HepG2 (cell line): Measurements from ENCODE around the gene PSMD6. TPM values are rescaled to one million over a fixed set of nuclear protein-coding genes. Genes with fewer than 3 reads are reported as not detected.
A peak's percentile ranks its signal among the peaks of the same experiment; 100 is the strongest.

Source experiments
- ATF2 ChIP-seq: sonication (generic); formaldehyde crosslinking; IDR thresholded peaks from 2 replicates; pipeline ENCODE4 v1.4.0; 2020; ENCODE audit warnings: missing genetic modification reagents
- BATF2 ChIP-seq: sonication (generic); formaldehyde crosslinking; IDR thresholded peaks from 2 replicates; pipeline ENCODE4 v1.8.0; 2022; ENCODE audit warnings: mild to moderate bottlenecking, missing genetic modification reagents, moderate library complexity
- BRF2 ChIP-seq: sonication (generic); formaldehyde crosslinking; IDR thresholded peaks from 2 replicates; pipeline ENCODE4 v1.8.1; 2022; ENCODE audit warnings: mild to moderate bottlenecking, missing genetic modification reagents
- CAMTA2 ChIP-seq: sonication (generic); formaldehyde crosslinking; IDR thresholded peaks from 2 replicates; pipeline ENCODE4 v1.4.0; 2020; ENCODE audit warnings: mild to moderate bottlenecking, missing genetic modification reagents, borderline replicate concordance
- CBFB ChIP-seq: sonication (generic); formaldehyde crosslinking; IDR thresholded peaks from 2 replicates; pipeline ENCODE4 v1.4.0; 2020; ENCODE audit warnings: missing genetic modification reagents
- KDM5A ChIP-seq: fragments of 200-600 bp; sonication (generic); IDR thresholded peaks from 2 replicates; pipeline ENCODE4 v1.7.0; 2018; ENCODE audit warnings: antibody characterized with exemption, mild to moderate bottlenecking, low read length, borderline replicate concordance
- NFE2L1 ChIP-seq: sonication (generic); formaldehyde crosslinking; IDR thresholded peaks from 2 replicates; pipeline ENCODE4 v1.4.0; 2020; ENCODE audit warnings: missing genetic modification reagents, mild to moderate bottlenecking, borderline replicate concordance
- NFKB2 ChIP-seq: sonication (generic); formaldehyde crosslinking; IDR thresholded peaks from 2 replicates; pipeline ENCODE4 v1.4.0; 2020; ENCODE audit warnings: missing genetic modification reagents, borderline replicate concordance
- PATZ1 ChIP-seq: sonication (generic); formaldehyde crosslinking; IDR thresholded peaks from 2 replicates; pipeline ENCODE4 v1.4.0; 2020; ENCODE audit warnings: missing genetic modification reagents
- PHF5A ChIP-seq: IDR thresholded peaks from one replicate; pipeline ENCODE4 v1.6.1; 2018; ENCODE audit warnings: low read depth, missing genetic modification reagents; ENCODE audit not compliant: unreplicated experiment
- RFXAP ChIP-seq: sonication (generic); formaldehyde crosslinking; IDR thresholded peaks from 2 replicates; pipeline ENCODE4 v1.4.0; 2020; ENCODE audit warnings: missing genetic modification reagents, borderline replicate concordance
- SKI ChIP-seq: fragments of 450-650 bp; IDR thresholded peaks from one replicate; pipeline ENCODE4 v1.6.1; 2018; ENCODE audit warnings: mild to moderate bottlenecking; ENCODE audit not compliant: partially characterized antibody
- TBL1XR1 ChIP-seq: fragments of 150-350 bp; IDR thresholded peaks from 2 replicates; pipeline ENCODE4 v1.6.1; 2014; ENCODE audit warnings: borderline replicate concordance, low read length; ENCODE audit not compliant: partially characterized antibody
- TFAP4 ChIP-seq: sonication (generic); IDR thresholded peaks from 2 replicates; pipeline ENCODE4 v1.6.1; 2016; ENCODE audit warnings: low read depth, borderline replicate concordance
- YY1 ChIP-seq: IDR thresholded peaks from 2 replicates; pipeline ENCODE4 v1.6.1; 2011; ENCODE audit warnings: low read length, low read depth, moderate library complexity, mild to moderate bottlenecking; ENCODE audit not compliant: insufficient read depth, insufficient replicate concordance
- ZNF557 ChIP-seq: sonication (generic); formaldehyde crosslinking; IDR thresholded peaks from 2 replicates; pipeline ENCODE4 v1.4.0; 2020; ENCODE audit warnings: missing genetic modification reagents
- ZNF576 ChIP-seq: sonication (generic); formaldehyde crosslinking; IDR thresholded peaks from 2 replicates; pipeline ENCODE4 v1.4.0; 2020; ENCODE audit warnings: mild to moderate bottlenecking, missing genetic modification reagents
- ZNF704 ChIP-seq: sonication (generic); formaldehyde crosslinking; IDR thresholded peaks from 2 replicates; pipeline ENCODE4 v1.8.1; 2023; ENCODE audit warnings: mild to moderate bottlenecking, inconsistent platforms, moderate library complexity, missing genetic modification reagents, borderline replicate concordance
- ZSCAN21 ChIP-seq: sonication (generic); formaldehyde crosslinking; IDR thresholded peaks from 2 replicates; pipeline ENCODE4 v1.8.0; 2022; ENCODE audit warnings: mild to moderate bottlenecking, missing genetic modification reagents, moderate library complexity, borderline replicate concordance
- polyA plus RNA-seq, 8 experiments: library from polyadenylated mRNA; depleted of rRNA in 3 of 8; stranded (reverse) in 7 of 8; unstranded in 1 of 8; fragments of >200 nt; fragmentation: Illumina TruSeq in 4 of 8; extraction: Trizol in 4 of 8; gene quantifications; 2 replicates each; pipeline versions ENCODE4 v1.2.1 to v1.2.3, GENCODE V29; 2011 to 2016; ENCODE audit warnings: low read depth in 4 of 8, missing spikeins in 1 of 8, mixed read lengths in 1 of 8; ENCODE audit not compliant: insufficient read depth in 1 of 8
- total RNA-seq, 5 experiments: library from RNA; depleted of rRNA; stranded (reverse); fragments of >200 nt; fragmentation: Illumina TruSeq; extraction: Trizol; gene quantifications; 2 replicates each; pipeline ENCODE4 v1.2.3, GENCODE V29; 2016; ENCODE audit warnings: low read depth in 1 of 5

Gene PSMD6
- total and polyA plus RNA-seq, 2 of the 13 experiments (the other 11 are each of a cell fraction or from before 2014, with no cell fraction given), result 36.8 to 117 TPM

- TF ChIP-seq NFE2L1 (no peak), PHF5A (no peak), SKI (no peak), BRF2 (CRISPR knock-in tag) (no peak), ZNF576 (CRISPR knock-in tag) (no peak), ZNF557 (CRISPR knock-in tag) (no peak), TFAP4 (no peak), CAMTA2 (CRISPR knock-in tag) (no peak), TBL1XR1 (no peak), RFXAP (peak; percentile 53; the same call in 1 of the 2 replicates), ZNF704 (CRISPR knock-in tag) (no peak), BATF2 (CRISPR knock-in tag) (no peak), PATZ1 (peak; percentile 26), YY1 (no peak), CBFB (CRISPR knock-in tag) (no peak), KDM5A (no peak), NFKB2 (CRISPR knock-in tag) (peak; percentile 65; the same call in 1 of the 2 replicates), ZSCAN21 (CRISPR knock-in tag) (no peak), ATF2 (CRISPR knock-in tag) (0 out of 2 replicates have a peak, but pooled peaks have one; percentile 26)
These were observed 55.4 kb downstream of the PSMD6 start (continued) for GRCh38 chr3:63967675-63968611.
